Hematopoietic multipotent progenitor cell treated with erythropoietin and hydrocortisone succinate and interleukin-3 and kit ligand, for 17 days (in vitro differentiated cells): ENCODE data around the gene PTBP3.
"Not testable (repeated sequence)": the region's sequence is repeated elsewhere in the genome, so short reads cannot be mapped to it uniquely, and the experiment has no call there.

Experiments
- DNase-seq: peaks from one replicate; pipeline ENCODE4 v3.0.0-alpha.2; 2015; ENCODE audit warnings: low spot score

Gene PTBP3, protein sequence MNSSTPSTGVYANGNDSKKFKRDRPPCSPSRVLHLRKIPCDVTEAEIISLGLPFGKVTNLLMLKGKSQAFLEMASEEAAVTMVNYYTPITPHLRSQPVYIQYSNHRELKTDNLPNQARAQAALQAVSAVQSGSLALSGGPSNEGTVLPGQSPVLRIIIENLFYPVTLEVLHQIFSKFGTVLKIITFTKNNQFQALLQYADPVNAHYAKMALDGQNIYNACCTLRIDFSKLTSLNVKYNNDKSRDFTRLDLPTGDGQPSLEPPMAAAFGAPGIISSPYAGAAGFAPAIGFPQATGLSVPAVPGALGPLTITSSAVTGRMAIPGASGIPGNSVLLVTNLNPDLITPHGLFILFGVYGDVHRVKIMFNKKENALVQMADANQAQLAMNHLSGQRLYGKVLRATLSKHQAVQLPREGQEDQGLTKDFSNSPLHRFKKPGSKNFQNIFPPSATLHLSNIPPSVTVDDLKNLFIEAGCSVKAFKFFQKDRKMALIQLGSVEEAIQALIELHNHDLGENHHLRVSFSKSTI

DNA sequence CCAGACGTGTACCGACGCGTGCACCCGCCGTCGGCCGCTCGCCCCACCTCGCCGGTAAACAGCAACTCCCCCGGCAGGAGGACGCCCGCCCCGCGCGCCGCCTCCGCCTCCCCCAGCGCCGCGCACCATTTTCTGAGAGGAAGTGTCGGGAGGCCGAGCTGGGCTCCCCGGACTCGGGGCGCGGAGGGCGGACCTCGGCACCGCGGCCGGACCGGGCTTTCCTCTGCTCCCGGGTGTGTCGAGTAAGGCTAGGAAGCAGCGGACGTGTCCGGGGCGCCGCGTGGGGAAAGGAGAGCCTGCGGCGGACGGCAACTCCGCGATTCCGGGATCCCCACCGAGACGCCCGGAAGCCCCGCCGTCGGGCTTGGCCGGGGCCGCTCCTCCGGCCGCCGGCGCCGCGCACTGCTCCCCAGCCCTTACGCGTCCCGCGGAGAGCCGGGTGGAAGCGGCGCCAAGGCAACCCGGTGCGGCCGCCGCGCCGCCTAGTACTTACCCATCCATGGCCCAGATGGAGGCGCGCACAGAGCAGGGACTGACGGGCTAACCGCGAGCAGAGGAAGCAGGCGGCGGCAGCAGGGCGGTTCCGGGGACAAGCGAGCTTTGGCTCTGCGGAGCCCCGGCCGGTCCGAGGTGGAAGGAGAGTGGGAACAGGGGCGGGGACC is at the start of gene PTBP3:
PTBP3 (minus strand) TSS at position 643 of the 662 bp plus-strand sequence. CDS start 35,754 bp downstream, outside the sequence.
- peak; percentile 74 for DNase-seq

DNA sequence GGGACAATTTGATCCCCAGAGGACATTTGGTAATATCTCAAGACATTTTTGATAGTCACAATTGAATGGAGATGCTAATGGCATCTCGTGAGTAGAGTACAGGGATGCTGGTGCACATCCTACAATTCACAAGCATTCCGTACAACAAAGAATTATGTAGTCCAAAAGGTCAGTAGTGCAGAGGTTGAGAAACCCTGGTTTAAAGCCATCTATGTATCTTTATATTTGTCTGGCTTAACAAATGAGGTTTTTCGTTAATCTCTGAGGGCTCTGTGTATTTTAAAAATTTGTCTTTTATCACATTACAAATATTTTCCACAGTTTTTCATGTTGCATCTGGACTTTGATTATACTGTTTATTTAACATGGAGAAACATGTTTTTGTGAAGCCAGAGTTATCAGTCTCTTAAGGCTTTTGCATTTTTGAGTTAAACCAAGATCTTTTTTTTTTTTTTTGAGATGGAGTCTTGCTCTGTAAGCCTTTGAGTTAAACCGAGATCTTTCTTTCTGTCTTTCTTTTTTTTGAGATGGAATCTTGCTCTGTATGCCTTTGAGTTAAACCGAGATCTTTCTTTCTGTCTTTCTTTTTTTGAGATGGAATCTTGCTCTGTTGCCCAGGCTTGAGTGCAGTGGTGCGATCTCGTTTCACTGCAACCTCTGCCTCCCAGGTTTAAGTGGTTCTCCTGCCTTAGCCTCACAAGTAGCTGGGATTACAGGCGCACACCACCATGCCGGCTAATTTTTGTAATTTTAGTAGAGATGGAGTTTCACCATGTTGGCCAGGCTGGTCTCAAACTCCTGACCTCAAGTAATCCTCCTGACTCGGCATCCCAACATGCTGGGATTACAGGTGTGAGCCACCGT is 49.3 kb upstream of the PTBP3 start:
- no peak for DNase-seq

DNA sequence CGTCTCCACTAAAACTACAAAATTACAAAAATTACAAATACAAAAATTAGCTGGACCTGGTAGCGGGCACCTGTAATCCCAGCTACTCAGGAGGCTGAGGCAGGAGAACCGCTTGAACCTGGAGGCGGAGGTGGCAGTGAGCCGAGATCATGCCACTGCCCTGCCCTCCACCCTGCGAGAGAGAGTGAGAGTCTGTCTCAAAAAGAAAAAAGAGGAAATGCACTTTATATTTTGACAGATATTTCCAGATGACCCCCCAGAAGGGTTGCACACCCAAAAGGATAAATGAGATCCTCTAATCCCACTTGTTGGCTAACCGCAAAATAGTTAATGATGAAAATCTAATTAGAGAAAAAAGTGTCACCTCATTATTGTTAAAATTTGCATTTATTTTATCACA is 48.6 kb upstream of the PTBP3 start:
- no peak for DNase-seq

DNA sequence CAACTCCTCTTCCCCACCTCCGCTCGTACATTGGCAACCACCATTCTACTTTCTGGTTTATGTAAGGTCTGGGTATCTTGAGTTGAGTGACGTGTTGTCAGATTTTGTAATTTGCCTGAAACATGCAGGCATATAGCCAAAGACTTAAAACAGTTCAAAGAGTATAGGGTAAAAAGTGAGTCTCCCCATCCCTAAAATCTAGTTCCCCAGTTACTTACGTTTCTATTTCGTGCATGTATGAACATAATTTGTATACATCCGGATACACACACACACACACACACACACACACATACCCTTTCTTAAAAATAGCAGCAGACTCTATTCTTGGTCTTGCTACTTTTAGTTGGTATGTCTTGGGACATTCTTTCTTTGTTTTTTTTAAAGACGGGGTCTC is 47.4 kb upstream of the PTBP3 start:
- DNase-seq = peak; percentile 36

DNA sequence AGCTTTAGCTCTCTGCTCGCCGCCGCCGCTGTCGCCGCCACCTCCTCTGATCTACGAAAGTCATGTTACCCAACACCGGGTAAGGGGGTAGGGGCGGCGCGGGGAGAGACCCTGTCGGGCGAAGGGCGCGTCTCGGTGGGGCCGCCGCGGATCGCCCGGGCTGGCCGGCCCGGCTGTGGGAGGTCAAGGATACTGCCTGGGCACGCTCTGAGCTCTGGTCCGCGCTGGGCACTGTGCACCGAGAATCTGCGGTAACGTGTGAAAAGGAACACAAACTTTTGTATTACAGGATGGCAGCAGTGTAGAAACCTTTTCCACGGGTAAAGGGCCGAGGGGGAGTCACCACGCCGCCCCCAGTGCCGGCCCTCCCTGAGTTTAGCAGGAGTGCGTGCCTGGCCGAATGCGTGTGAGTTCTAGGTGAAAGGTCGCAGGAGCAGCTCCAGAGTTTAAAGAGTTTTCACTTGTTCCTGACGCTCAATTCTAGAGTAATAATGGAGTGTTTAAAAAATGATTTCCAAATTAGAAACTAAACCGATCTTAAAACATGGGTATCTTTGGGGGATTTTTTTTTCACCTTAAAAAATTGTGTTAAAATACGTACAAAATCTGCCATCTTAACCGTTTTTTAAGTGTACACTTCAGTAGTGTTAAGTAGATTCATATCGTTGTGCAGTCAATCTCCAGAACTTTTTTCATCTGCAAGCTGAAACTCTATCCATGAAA is 46.8 kb upstream of the PTBP3 start, which contains the start of gene HSDL2:
HSDL2 (plus strand) TSS at position 7 of the 723 bp plus-strand sequence; CDS start at position 63, 56 bp downstream.
- no peak for DNase-seq

DNA sequence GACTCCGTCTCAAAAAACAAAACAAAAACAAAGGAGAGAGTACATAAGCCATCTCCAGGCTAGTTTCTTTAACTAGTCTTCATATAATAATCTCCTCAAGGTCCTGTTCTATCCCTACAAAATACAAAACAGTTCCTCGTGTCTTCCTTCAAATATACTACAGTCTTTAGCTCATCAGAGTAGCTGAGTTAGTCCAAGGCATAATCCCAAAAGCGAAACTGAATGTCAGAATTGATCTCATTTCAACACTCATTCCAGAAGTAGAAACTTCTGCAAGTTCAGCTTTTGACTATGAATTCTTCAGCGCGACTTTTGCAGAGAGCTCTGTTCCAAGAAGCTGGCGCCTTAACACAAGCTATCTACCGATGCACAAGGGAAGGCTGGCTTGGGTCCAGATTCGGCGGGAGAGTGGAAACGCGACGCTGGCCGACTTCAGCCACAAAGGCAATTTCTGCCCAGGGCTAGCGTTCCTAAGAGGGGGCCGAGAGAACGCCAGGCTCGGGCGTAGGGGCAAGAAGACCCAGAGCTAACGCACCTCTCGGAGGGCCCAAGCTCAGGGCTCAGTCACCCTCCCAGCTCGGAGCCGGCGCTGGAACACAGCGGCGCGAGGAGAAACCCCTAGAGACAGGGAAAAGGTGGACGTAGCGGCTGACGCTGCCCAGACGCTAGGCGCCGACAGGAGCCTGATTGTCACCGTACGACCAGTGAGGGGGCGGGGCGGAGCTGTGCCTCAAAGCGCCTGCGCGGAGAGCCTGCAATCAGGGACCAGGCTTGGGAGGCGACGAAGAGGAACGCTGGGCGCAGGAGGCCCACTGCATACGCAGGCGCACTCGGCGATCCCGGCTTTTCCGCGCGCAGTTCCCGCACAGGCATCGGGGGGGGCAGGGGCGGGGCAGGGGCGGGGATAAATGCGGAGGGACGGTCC is 46.0 kb upstream of the PTBP3 start:
- peak; percentile 98 for DNase-seq

DNA sequence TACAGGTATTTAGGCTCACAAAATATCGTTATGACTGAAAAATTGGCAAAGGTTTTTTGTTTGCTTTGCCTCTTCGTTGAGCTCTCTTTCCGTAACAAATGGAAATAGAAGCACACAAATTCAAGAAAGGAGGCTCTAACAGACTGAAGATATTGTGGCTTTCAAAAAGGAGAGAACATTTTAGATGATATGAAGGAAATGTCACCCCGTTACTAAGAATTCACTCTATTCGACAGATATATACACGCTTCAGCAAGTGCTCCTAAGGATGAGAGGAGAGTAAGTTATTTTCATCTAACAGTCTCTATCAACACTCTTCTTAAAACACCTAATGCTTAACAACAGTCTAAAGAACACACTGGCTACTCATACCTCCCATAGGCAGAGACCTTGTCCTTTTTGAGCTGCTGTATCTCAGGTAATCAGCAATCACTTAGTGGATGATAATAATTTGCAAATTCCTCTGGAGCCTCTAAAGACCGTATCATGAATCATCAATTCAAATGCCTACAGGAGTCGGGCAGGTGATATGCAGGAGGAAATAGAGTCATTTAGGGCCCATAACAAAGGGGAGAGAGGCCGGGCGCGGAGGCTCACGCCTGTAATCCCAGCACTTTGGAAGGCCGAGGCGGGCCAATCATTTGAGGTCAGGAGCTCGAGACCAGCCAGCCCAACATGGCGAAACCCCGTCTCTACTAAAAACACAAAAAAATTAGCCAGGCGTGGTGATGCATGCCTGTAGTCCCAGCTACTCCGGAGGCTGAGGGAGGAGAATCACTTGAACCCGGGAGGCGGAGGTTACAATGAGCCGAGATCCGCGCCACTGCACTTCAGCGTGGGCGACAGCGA is 45.1 kb upstream of the PTBP3 start:
- peak; percentile 32 for DNase-seq

DNA sequence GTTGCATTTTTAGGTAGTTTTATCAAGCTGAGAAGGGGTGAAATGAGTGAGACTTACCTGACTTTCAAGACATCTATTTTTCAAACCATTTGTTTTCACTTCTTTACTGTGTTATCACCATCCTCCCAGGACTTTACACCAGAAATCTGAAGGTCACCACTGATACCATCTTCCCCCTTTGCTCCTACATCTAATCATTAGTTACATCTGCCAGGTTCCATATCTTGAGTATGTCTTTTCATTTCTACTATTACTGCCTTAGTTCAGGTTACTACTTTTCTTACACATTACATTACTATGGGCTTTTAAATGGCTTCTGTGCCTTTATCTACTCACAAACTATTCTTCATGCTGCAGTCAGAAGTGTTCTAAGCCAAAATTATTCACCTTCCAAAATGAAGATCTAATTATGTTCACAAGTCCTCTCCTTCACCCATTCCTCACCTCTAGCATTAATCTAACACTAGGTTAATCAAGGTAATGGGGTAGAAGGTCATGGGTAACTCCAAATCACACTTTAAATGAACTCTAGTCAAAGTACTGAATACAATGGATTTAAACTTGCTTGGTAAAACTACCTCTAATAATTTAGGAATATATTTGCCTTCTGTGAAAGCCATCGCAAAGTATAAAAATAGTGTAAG is 44.4 kb upstream of the PTBP3 start:
- DNase-seq = peak; percentile 24

DNA sequence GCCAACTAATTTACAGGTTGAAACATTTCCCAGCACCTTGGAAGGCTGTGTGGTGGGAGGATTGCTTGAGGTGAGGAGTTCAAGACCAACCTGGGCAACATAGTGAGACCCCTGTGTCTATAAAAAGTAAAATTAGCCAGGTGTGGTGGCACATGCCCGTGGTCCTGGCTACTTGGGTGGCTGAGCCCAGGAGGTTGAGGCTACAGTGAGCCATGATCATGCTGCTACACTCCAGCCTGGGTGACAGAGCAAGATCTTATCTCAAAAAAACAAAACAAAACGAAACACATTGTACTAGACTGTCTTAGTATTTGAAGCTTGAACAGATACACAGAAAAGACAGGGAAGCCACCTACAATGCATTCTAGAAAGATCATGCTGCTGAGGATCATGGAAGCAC is 43.7 kb upstream of the PTBP3 start:
- DNase-seq = no peak

DNA sequence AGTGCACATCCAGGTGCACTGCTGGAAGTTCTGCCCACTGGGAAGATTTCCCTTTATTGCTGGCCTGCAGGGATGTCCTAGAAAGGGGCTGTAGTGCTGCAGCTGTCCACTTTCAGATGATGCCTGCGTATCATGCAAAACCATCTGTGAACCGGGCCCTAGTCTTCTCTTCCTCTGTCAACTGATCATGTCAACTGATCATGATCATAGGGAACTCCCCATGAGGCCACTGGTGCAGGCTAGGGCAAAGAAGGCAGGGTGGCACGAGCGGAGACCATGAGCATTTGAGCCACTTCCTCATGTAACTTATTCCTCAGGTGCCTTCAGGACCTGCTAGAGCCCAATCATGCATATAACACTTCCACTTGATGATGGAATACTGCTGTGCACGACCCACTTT is 41.9 kb upstream of the PTBP3 start:
- no peak for DNase-seq

DNA sequence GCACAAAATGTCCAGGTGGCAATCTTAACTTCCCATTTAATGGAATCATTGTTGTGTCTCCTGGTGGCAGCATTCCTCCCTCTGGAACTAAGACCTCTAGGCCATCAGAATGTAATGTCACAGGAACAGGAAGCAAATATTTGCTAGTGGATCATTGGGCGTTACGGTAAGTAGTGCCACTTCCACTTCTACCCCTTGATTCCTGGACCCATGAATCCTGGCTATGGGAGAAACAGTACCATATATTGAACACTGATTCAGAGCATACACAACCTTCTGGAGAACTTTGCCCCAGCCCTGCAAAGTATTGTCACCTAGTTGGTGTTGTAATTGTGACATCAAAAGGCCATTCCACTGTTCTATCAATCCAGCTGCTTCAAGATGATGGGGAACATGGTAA is 40.8 kb upstream of the PTBP3 start:
- DNase-seq = not testable (repeated sequence)

DNA sequence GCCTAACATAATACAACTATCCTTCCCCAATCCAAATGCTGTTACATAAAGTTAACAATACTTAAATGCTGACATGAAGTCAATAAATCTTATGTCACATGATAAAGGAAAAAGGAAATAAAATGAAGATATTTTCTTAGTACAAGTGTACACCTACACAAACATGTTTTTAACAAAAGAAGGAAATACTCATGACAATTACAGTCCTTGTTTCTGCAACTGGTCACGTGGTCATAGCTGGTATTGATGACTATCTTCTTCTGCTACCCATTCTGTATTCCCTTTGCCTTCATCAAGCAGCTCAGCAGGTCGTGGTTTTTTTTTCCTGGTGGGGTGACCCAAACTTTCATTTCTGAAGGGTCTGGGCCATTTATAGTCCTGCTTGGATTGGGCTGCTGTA is 40.2 kb upstream of the PTBP3 start:
- DNase-seq = not testable (repeated sequence)

DNA sequence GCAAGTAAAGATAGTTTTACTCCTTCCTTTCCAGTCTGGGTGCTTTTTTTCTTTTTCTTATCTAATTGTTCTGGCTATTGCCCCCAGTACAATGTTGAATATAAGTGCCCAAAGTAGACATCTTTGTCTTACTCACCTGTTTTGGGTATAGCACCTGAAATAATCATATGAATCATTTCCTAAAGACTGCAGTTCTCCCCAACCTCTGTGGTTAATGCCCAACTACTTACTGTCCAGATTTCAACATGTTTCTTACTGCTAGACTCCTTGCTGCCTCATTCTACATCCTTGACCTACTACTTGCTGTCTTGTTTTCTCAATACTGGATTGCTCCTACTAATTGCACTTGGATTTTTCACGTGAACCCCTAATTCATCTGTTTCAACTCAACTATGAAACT is 37.6 kb upstream of the PTBP3 start:
- DNase-seq = no peak

DNA sequence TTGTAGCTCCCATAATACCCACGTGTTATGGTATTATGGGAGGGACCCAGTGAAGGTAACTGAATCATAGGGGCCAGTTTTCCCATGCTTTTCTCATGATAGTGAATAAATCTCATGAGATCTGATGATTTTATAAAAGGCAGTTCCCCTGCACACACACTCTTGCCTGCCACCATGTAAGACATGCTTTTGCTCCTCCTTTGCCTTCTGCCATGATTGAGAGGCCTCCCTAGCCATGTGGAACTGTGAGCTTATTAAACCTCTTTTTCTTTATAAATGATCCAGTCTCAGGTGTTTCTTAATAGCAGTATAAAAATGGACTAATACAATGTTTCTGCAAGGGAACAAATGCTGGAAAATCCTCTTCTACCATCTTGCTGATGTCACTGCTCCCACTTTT is 36.4 kb upstream of the PTBP3 start:
- DNase-seq = no peak

DNA sequence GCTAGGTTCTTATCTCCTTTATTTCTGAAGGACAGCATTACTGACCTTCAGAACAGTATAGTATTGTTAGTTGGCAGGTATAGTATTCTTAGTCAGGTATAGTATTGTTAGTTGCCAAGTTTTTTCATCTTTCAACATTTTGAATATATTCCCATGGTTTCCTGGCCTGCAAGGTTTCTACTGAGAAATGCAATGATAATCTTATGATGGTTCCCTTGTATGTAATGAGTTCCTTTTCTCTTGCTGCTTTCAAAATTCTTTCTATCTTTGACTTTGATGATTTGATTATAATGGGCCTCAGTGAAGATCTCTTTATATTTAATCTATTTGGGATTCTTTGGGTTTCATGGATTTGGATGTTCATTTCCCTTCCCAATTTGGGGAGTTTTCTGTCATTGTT is 34.0 kb upstream of the PTBP3 start:
- no peak for DNase-seq

DNA sequence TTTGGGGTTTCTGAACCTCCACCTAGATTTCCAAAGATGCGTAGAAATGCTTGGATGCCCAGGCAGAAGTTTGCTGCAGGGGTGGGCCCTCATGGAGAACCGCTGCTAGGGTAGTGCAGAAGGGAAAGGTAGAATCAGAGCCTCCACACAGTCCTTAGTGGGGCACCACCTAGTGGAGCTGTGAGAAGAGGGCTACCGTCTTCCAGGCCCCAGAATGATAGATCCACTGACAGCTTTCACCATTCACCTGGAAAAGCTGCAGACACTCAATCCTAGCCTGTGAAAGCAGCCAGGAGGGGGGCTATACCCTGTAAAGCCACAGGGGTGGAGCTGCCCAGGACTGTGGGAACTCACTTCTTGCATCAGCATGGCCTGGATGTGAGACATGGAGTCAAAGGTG is 33.2 kb upstream of the PTBP3 start:
- DNase-seq = no peak

DNA sequence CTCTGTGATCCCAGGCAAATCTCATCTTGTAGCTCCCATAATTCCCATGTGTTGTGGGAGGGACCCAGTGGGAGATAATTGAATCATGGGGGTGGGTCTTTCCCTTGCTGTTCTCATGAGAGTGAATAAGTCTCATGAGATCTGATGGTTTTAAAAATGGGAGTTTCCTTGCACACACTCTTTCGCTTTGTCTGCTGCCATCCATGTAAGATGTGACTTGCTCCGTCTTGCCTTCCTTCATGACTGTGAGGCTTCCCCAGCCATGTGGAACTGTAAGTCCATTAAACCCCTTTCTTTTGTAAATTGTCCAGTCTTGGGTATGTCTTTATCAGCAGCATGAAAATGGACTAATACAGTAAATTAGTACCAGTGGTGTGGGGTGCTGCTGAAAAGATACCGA is 31.8 kb upstream of the PTBP3 start:
- not testable (repeated sequence) for DNase-seq

DNA sequence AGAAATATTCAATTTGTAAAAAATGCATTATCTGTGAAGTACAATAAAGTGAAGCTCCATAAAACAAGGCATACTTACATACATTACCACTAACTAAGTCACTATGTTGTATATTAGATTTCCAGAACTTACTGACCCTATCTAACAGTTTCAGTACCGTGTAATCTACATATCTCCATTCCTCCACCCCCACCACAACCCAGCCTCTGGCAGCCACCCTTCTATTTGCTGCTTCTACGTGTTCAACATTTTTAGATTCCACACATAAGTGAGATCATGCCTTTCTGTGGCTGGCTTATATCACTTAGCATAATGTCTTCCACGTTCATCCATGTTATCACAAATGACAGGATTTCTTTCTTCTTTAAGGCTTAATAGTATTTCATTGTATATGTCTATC is 31.3 kb upstream of the PTBP3 start:
- no peak for DNase-seq

DNA sequence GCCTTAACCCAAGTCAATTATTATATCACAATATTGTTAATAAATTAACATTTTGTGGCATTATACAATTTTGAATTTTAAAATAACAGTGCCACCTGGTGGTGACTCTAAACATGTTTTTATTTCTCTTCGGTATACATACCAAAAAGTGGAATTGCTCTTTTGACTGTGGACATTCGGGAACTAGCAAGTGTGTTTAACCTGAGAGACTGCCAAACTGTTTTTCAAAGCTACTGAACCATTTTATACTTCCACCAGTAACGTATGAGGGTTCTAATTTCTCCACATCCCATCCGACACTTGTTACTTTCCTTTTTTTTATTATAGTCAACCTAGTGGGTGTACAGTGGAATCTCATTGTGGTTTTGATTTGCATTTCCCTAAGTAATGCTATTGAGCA is 28.2 kb upstream of the PTBP3 start:
- peak; percentile 77 for DNase-seq
